ENCODE measurements around the gene KRT25.

The KRT25 gene

DNA sequence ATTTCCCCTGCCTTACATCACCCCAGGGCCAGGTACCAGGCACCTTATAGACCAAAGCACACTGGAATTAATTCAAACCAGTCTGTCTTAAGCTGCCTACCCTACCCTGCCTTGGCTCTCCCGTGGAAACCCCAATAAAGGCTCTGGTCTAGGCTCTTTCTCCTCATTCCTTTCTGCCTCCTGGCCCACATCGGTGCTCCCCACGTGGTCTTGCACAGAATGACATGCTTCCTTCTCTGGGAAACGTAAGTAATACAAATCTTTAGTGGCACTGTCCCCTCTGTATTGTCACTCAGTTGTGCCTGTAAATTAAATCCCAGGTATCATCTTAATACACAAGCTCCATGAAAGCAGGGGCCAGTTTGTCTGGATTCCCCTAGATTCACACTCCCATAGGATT lies 16.6 kb downstream of the KRT25 start:
- H3K79me2 ChIP-seq, result no peaks in the 10 kb centered on the region
- TF ChIP-seq, protein P1, sequence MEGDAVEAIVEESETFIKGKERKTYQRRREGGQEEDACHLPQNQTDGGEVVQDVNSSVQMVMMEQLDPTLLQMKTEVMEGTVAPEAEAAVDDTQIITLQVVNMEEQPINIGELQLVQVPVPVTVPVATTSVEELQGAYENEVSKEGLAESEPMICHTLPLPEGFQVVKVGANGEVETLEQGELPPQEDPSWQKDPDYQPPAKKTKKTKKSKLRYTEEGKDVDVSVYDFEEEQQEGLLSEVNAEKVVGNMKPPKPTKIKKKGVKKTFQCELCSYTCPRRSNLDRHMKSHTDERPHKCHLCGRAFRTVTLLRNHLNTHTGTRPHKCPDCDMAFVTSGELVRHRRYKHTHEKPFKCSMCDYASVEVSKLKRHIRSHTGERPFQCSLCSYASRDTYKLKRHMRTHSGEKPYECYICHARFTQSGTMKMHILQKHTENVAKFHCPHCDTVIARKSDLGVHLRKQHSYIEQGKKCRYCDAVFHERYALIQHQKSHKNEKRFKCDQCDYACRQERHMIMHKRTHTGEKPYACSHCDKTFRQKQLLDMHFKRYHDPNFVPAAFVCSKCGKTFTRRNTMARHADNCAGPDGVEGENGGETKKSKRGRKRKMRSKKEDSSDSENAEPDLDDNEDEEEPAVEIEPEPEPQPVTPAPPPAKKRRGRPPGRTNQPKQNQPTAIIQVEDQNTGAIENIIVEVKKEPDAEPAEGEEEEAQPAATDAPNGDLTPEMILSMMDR (IDR thresholded peaks at IDR 0.05), result no peak
- no peak overlapping the region for H3K27ac ChIP-seq
- H3K9me3 ChIP-seq (ENCODE audit: control insufficient read depth, low read length), result no peaks in the 10 kb centered on the region
- no peaks in the 10 kb centered on the region for H3K36me3 ChIP-seq (ENCODE audit: control insufficient read depth, insufficient read depth, low read length)
- no peaks in the 10 kb centered on the region for H3K4me1 ChIP-seq
- H2AFZ ChIP-seq, result no peak overlapping the region
- H3K4me3 ChIP-seq (ENCODE audit: low read depth, low read length), result no peak overlapping the region
- H3K9ac ChIP-seq, result no peak overlapping the region
- H3K4me2 ChIP-seq (ENCODE audit: low read length), result no peak overlapping the region
- no peaks in the 10 kb centered on the region for H3K27me3 ChIP-seq (ENCODE audit: control insufficient read depth, insufficient read depth, low read length)

DNA sequence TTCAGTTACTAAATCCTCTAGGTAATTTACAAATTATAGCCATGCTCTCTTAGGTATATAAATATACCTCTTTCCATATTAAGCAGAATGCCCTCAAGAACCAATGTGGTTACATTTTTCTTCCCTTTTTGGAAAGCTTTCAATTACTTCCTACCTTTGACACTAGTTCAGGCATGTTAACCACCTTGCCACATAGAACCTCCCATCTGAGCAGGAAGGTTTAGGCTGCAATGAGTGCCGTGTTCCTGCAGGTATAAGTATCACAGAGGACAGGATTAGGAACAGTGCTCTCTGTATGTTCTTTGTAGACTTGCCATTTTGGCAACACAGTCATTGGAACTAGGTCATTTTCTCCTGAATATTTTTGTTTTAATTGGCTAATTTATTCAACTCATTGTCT lies 20.1 kb downstream of the KRT25 start:
- H3K79me2 ChIP-seq, result no peaks in the 10 kb centered on the region
- H2AFZ ChIP-seq, result no peak overlapping the region
- no peak overlapping the region for H3K4me3 ChIP-seq (ENCODE audit: low read depth, low read length)
- H3K9ac ChIP-seq, result no peak overlapping the region
- no peaks in the 10 kb centered on the region for H3K9me3 ChIP-seq (ENCODE audit: control insufficient read depth, low read length)
- no peaks in the 10 kb centered on the region for H3K36me3 ChIP-seq (ENCODE audit: control insufficient read depth, insufficient read depth, low read length)
- H3K27ac ChIP-seq, result no peak overlapping the region
- no peaks in the 10 kb centered on the region for H3K27me3 ChIP-seq (ENCODE audit: control insufficient read depth, insufficient read depth, low read length)
- H3K4me2 ChIP-seq (ENCODE audit: low read length), result no peak overlapping the region
- TF ChIP-seq, protein P1 (IDR thresholded peaks at IDR 0.05), result no peak
- H3K4me1 ChIP-seq, result no peaks in the 10 kb centered on the region

DNA sequence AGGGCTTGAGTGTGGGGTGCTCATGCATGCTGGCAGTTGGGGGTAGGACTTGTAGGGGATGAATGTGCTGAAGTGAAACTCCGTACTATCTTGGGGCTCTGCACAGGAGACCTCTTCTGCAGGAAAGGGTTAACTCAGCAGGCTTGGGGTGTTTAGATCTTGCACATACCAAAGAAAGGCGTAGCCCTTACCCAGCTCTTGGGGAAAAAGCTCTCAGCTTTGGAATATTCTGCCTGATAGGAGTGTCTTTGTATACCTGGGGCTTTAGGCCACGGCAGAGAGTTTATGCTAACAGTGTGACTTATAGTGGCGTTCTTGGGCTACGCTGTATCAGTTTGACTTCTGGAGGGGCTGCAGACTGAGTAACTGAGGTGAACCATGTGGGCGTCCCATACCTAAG lies 21.1 kb downstream of the KRT25 start:
- no peaks in the 10 kb centered on the region for H3K4me1 ChIP-seq
- H3K4me3 ChIP-seq (ENCODE audit: low read depth, low read length), result no peak overlapping the region
- TF ChIP-seq, protein P1 (IDR thresholded peaks at IDR 0.05), result no peak
- no peak overlapping the region for H3K9ac ChIP-seq
- no peaks in the 10 kb centered on the region for H3K36me3 ChIP-seq (ENCODE audit: control insufficient read depth, insufficient read depth, low read length)
- no peaks in the 10 kb centered on the region for H3K9me3 ChIP-seq (ENCODE audit: control insufficient read depth, low read length)
- no peaks in the 10 kb centered on the region for H3K27me3 ChIP-seq (ENCODE audit: control insufficient read depth, insufficient read depth, low read length)
- H2AFZ ChIP-seq, result no peak overlapping the region
- H3K4me2 ChIP-seq (ENCODE audit: low read length), result no peak overlapping the region
- H3K79me2 ChIP-seq, result no peaks in the 10 kb centered on the region
- H3K27ac ChIP-seq, result no peak overlapping the region

DNA sequence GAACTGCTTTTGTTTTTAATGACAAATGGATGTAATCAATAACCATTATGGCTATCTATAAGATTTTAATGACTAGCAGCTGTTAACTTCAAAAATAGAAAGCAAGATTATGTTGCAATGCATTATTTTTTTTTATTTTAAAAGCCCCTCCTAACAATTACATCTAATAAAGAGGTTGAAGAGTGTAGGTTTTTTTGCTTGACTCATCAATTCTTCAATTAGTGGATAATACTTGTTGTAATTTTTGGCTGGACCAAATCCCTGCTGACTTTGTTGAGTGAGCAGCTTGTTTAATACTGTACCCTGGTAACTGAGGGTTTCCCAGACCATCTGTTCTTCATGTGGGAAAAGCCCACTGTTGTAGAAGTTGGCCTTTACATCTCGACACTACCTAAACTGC lies 24.2 kb downstream of the KRT25 start:
- Histone ChIP-seq H3K79me2 (no peaks in the 10 kb centered on the region), H3K27me3 (ENCODE audit: control insufficient read depth, insufficient read depth, low read length) (no peaks in the 10 kb centered on the region), H3K4me2 (ENCODE audit: low read length) (no peak overlapping the region), H3K36me3 (ENCODE audit: control insufficient read depth, insufficient read depth, low read length) (no peaks in the 10 kb centered on the region), H3K9ac (no peak overlapping the region), H3K4me3 (ENCODE audit: low read depth, low read length) (no peak overlapping the region), H2AFZ (no peak overlapping the region), H3K9me3 (ENCODE audit: control insufficient read depth, low read length) (no peaks in the 10 kb centered on the region), H3K4me1 (no peaks in the 10 kb centered on the region), H3K27ac (no peak overlapping the region)
- TF ChIP-seq, protein P1 (IDR thresholded peaks at IDR 0.05), result no peak

DNA sequence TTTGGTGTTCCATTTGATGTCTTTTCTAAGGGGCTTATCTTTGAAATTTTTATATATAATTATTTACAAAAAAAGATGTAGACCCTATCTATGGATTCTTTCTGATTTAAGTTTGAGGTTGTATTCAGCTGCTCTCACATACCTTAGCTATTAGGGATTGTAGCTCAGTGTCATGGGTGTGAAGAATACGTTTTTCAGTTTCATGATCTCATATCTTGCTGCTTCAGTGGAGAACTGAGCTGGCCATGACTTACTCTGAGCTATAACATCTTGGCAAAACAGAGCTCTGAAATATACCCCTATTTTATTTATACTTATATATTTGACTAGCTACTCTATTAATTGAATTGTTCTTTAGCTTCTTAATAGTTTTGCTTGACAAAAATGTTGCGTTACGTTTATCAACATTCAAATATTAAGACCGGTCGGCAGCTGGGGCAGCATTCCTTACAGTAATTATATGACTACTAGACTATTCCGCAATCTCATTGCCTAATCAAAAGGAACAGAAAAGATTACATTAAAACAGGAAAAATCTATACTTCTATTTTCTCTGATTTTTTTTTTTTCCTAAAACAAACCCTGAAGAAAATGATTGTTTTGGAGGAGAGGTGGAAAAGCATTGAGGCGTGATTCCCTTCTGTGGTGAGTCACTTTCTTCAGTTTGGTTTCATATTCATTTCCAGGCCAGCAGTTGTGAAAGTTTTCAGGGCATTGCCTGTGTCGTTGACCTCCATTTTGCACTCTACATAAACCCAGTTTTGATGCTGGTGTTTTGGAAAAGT lies 27.5 kb downstream of the KRT25 start:
- Histone ChIP-seq H3K9me3 (ENCODE audit: control insufficient read depth, low read length) (no peaks in the 10 kb centered on the region), H2AFZ (no peak overlapping the region), H3K4me1 (no peaks in the 10 kb centered on the region), H3K27ac (no peak overlapping the region), H3K4me3 (ENCODE audit: low read depth, low read length) (no peak overlapping the region), H3K27me3 (ENCODE audit: control insufficient read depth, insufficient read depth, low read length) (no peaks in the 10 kb centered on the region), H3K79me2 (no peaks in the 10 kb centered on the region), H3K9ac (no peak overlapping the region), H3K4me2 (ENCODE audit: low read length) (no peak overlapping the region), H3K36me3 (ENCODE audit: control insufficient read depth, insufficient read depth, low read length) (no peaks in the 10 kb centered on the region)
- TF ChIP-seq, protein P1 (IDR thresholded peaks at IDR 0.05), result no peak

Data from parathyroid adenoma (tissue), 2 donors.